Activated gamma-delta T cell (primary cell): ENCODE measurements around the gene ROBO3.

Experiments
- DNase-seq: peaks from one replicate; lab custom pipeline; 2025; lab: John Stamatoyannopoulos, UW

ROBO3 gene

DNA sequence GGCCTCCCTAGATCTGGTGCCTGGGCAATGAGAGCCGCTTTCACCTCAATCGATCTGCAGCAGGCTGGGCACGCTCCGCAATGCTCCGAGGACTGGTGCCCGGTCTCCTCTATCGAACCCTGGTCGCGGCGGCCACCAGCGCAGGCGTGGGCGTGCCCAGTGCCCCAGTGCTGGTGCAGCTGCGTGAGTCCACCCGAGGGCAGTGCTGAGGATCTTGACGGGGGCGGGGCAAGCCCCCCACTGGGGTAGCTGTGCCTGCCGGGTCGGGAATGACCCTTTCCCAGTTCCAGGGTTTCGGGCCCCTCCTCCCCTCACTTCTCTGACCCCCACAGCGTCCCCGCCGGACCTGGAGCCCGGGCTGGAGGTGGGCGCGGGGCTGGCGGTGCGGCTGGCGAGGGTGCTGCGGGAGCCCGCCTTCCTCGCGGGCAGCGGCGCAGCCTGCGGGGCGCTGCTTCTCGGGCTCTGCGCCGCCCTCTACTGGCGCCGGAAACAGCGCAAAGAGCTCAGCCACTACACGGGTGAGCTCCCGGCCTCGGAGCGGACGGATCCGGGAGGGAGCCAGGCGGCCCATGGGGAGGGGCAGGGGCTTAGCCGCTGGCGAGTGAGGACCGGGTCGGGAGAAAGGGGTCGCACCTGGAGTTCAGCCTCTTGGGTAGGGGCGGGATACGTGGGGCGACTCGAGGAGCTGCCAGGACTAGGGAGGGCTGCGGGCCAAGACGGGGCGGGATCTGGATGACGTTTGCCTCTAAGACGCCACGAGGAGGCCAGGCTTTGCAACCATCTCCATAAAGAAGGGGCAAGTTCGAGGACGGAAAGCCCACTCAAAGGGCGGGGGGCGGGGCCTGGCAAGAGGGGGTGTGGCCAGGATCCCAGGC, 10.9 kb downstream of the ROBO3 start:
- DNase-seq = peak; percentile 53

DNA sequence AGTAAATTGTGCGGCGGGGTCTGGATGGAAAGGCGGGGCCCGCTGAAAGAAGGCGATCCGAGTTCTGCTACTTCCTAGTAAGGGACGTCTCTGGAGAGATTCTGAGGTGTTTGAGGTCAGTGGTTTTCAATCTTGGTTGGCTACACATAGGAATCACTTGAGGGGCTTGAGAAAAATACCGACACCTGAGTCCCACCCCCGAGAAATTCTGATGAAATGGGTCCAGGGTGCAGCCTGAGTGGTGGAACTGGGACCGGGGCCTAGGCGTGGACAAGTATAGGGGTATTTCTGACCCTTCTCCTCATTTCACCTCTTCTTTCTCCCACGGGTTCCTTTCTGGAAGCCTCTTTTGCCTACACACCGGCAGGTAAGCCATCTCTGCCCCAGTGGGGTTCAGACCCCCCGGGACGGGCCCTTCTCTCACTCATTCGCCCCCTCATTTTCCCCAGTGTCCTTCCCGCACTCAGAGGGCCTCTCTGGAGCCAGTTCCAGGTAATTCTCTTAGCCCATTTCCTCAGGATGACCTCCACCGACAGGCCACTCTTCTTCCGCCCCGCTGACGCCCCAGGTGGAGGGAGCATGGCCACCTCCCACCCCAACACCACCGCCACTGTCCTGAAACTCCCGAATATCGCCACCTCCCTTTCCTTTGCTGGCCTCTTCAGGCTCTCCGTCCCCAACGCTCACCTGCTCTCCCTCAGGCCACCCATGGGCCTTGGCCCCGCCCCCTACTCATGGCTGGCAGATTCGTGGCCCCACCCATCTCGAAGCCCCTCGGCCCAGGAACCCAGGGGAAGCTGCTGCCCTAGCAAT, 11.8 kb downstream of the ROBO3 start:
- DNase-seq = no peak

DNA sequence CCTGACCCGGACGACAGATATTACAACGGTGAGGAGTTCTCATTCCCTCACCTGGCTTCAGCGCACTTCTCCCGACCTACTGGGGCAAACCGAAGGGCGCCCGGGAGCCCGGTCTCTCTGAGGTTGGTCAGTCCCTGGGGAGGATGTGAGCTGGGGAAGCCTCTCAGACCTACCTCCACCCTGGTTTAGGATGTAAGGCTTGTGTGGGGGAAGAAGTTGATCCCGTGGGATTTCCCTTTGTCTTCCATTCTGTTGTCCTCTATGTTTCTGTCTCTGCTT, 12.3 kb downstream of the ROBO3 start:
- no peak for DNase-seq

DNA sequence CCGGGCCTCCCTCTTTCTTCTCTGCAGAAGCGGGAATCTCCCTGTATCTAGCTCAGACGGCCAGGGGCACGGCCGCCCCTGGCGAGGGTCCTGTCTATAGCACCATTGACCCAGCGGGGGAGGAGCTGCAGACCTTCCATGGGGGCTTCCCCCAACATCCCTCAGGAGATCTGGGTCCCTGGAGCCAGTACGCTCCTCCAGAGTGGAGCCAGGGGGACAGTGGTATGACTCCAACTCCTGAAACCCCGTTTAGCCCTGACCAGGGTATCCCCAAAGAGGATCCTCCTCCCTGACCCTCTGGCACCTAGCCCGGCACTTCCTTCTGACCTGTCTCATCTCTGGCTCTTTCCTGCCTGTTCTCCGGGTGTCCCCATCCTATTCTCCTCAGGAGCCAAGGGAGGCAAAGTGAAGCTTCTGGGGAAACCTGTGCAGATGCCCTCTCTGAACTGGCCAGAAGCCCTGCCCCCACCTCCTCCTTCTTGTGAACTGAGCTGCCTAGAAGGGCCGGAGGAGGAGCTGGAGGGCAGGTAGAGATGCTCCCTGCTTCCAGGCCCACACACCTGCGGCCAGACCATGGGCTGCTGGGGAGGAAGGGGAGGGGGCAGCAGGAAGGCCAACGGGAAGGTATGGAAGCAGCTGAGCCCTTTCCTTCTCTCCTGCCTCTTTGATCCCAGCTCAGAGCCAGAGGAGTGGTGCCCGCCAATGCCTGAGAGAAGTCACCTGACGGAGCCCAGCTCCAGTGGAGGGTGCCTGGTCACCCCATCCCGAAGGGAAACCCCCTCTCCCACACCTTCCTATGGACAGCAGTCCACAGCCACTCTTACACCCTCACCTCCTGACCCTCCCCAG, 12.9 kb downstream of the ROBO3 start:
- no peak for DNase-seq

DNA sequence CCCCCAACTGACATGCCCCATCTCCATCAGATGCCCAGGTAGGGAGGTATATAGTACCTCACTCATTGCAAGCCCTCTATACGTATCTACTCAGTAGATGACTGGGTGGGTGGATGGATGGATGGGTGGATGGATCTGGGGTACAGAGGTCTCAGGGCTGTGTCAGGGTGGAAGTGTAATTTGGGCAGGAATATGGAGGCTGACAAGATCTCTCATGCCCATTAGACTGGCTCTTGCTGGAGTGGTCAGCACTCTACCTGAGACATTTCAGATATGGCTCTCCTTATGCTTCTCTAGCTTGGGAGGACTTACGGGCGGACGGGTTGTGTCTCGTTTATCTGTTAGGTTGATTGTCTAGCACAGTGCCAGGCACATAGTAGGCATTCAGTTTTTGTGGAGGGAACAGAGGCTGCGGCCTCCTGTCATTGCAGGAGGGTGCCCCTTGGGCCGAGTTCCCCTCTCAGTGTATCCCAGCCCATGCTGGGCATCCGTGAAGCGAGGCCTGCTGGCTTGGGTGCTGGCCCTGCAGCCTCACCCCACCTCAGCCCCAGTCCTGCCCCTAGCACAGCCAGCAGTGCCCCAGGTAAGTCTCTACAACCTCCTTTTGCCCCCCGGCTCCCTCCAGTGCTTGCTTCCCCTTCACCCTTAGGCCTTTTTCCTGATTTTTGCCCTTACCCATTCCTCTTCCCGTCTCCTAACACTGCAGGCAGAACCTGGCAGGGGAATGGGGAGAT, 13.7 kb downstream of the ROBO3 start:
- DNase-seq = no peak

DNA sequence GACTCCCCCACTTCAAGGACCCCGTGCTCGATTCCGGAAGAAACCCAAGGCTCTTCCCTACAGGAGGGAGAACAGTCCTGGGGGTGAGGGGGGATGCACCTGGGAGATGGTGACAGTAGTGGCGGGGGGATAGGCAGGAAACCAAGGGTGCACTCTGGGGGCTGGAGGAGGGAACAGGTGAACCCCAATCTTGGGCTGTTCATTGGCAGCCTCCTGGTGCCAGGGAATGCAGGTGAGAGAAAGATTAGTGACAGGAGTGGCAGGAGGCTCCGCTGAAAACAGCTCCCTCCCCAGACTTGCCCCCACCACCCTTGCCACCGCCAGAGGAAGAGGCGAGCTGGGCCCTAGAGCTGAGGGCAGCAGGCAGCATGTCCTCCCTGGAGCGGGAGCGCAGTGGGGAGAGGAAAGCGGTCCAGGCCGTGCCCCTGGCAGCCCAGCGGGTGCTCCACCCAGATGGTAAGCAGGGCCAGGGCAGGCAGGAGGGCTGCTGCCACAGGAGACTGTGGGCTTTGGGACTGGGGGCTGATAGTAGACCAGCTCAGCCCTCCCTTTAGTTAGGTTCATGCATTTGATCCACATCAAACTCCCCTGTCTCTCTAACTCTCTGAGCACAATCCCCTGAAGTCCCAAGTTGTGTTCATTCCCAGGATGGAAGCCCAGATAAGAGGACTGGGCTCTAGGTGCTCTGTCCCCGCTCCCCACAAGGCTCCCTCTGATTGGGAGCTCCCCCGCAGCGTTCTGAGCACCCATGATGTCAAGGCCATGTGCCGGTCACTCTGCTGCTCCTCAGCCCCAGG, 14.5 kb downstream of the ROBO3 start:
- DNase-seq = no peak

DNA sequence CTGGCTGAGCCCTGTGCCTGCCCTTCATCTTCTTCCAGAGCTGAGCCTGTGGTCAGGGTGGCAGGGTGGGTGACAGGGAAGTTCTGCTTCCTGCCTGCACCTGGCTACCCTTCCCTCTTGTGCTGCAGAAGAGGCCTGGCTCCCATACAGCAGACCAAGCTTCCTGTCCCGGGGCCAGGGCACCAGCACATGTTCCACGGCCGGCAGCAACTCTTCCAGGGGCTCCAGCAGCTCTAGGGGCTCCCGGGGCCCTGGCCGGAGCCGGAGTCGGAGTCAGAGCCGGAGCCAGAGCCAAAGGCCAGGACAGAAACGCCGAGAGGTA, 15.0 kb downstream of the ROBO3 start:
- DNase-seq = no peak

DNA sequence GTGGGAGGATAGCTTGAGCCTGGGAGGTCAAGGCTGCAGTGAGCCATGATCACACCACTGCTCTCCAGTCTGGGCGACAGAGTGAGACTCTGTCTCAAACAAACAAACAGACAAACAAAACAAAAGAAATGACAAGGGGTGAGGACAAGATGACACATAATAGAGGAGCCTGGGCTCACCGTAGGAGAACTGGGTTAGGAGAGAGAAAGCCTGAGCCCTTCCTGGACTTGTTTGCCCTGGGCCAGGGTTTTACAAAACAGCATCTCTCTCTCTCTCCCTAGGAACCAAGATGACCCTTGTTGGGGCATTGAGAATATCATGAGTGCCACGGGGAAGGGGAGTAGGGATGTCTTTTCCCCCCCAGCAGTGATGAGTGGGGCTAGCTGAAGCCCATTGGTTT, 15.7 kb downstream of the ROBO3 start:
- no peak for DNase-seq

DNA sequence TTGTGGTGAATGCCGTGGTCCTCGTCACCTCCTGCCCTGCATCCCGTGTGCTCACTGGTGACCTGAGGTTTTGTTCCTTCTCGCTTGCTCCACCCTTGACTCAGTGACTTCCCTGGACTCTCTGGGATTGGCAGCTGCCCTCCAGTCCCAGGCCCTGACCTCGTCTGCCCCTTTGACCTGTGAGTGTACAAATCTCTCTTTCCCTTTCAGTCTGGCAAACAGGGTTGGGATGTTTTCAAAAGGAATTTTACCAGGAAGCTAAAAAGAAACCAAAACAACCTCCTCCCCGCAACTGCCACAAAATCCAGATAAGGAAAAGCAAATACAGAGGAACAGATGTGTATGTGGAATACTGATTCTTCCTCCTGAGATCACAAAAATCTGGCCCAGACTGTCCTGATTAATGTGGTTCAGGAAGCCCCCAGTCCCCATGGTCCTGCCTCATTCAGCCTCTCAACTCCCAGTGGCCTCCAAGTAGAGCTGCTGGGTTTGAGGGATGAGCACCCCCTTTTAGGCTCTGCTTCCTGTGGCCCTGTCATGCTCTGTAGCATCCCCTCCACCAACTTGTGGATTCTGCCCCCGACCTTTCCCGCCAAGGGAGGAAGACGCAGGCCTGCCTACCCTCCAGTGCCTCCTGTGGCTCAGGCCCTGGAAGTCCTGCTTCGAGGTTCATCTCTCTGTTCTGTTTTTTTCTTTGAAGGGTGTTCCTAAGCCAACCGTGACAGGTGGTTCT, 17.3 kb downstream of the ROBO3 start:
- DNase-seq = no peak

DNA sequence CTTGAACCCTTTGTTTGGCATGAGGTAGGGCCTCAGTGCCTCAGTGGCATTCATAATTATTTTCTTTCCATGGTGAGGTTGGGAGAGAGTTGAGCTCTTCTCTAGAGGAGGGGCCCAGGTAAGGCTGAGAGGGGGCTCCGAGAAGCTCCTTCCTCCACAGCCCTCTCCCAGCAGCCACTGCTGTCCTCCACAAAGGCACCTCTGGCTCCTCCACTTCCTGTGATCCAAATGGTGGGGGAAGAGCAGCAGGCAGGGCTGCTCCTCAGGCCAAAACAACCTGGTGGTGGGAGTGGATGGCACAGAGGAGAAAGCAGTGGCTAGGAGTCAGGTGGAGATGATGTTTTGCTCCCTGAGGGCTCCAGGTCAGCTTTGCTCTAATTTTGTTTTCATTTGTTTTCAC, 19.1 kb downstream of the ROBO3 start:
- DNase-seq = no peak

DNA sequence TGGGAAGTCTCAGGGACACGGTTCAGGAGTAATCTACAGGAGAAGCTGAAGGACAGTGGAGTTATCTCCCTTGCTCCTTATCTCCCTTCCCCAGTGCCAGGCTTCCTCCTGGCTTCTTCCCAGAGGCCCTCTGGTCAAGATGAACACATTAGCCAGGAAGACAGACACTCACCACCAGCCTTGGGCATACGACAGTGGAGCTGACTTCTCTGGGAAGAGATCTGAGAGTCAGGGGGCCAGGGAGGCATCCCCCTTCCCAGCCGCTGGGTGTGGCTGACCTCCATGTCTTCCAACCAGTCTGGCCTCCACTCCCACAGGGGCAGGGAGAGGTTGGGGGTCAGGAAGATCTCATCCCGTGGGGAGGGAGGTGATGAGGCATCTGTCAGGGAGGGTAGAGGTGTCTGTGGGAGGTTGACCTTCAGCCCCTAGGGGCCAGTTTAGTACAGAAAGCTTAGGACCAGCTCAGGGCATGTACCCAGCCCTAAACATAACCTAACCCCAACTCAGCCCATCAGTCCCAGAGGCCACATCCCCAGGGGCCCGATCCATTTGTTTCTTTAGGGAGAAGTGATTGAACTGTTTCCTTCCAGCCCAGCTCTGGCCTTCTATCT, 19.7 kb downstream of the ROBO3 start:
- DNase-seq = no peak

DNA sequence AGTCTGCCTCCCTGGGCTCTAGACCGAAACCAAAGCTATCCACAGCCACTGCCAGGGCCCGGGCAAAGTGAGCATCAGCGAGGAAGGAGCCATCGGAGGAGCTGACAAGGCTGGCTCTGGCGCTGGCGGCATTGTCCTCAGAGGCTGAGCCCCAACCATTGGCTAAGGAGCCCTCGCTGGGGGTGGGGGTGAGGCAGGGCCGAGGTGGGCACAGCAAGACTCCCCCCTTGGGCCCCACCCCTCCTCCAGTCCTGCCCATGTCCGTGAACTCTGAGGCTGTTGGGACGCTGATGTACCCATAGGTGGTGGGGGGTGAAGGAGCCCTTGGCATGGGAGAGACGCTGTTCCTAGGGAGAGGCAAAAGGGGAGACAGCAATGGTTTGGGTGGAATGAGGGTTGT, 21.2 kb downstream of the ROBO3 start:
- DNase-seq = no peak

DNA sequence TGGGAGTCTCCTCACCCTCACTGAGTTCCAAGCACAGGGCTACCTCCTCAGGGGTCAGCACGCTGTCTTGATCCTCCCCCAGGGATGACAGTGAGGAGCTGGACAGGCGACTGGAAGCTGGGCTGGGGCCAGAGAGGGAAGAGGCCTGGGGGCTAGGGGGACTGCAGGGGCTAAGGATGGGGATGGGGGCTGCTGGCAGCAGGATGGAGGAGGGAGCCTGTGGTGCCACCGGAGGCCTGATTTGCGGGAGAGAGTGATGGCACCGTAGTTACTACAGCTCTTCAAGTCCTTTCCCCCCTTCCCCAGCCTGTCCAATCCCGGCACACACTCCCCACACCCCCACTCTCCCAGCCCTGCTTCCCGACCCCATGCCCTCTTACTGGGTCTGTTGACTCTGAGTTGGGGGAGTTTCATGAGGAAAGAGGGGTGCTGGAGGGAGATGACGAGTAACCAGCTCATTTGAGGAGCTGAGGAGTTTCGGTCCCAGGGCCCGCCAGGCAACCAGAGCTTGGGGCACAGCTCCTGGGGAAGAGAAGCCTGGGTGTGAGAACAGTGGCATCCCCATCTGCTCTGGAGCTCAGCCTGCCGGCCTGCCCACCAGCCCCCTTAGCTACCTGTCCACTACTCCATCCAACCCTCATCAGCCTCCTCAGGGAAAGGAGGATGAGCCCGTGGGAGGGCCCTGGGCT, 21.9 kb downstream of the ROBO3 start:
- DNase-seq = no peak

DNA sequence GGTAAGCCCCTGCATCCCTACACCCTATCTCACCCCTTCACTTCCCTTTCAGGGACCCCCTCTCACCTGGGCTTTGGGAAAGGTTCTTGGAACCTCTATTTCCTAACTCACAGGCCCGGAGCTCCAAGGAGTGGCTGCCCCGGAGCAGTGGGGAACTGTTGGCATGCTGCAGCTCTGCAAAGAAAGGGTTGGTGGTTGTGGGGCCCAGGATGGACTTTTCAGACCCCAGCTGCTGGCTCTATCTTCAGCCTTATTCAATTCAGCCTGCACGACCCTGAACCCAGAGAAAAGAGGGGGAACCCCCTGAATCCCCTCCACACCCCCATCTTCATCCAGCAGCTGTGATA, 22.4 kb downstream of the ROBO3 start:
- DNase-seq = no peak

DNA sequence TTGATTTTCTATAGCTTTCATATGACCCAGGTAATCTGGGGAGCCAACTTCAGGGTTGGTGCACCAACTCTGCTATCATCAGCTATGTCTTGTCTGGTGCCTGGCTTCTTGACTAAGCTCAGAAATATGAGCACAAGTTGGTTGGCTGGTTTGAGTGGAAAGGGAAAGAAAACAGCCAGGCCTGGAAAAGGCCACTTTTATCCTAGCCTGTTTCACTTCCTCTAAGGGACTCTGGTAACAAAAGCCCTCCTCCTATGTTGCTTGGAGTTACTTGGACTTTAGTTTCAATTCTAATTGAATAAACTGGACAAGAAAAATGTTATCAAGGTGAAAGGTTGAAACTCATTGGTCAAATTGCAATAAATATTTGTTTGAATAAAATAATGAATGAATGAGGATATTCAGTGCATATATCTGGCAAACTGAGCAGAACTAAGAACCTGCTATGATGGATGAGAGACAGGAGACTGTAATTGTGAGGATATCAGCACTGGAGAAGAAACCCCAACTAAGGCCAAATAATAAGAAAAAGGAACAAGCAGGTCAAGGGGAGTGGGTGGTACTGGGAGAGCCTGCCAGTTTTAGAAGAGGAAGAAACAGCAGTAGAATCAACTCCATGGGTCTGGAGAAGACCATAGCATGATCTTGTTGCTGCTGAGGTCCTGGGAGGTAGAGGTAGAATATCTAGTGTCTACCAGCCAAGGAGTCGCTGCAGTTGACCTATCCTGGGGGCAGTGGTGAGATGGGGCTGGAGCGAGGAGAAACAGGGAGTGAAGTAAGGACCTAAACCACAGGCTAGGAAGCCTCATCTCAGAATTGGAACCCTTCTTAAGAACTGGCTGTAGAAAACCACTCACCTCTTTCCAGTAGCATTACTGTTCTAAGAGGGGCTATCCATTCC, 24.2 kb downstream of the ROBO3 start:
- no peak for DNase-seq

DNA sequence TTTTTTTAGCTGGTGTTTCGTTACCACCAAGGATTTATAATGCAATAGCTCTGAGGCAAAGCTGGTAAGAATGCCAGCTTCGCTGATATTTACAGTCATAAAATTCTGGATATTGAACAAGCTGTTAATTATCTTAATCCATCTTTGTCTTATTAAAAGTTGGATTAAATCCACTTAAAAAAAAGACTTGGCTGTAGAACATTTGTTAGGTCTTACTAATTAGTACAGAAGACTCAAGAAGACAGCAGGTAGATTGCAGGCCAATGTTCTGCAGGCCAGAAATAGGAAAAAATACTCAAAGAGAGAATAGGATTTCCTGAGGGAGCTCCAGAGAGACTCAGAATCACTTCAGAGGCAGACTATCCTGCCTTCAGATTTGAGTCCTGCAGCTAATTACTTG, 24.9 kb downstream of the ROBO3 start:
- DNase-seq = no peak

DNA sequence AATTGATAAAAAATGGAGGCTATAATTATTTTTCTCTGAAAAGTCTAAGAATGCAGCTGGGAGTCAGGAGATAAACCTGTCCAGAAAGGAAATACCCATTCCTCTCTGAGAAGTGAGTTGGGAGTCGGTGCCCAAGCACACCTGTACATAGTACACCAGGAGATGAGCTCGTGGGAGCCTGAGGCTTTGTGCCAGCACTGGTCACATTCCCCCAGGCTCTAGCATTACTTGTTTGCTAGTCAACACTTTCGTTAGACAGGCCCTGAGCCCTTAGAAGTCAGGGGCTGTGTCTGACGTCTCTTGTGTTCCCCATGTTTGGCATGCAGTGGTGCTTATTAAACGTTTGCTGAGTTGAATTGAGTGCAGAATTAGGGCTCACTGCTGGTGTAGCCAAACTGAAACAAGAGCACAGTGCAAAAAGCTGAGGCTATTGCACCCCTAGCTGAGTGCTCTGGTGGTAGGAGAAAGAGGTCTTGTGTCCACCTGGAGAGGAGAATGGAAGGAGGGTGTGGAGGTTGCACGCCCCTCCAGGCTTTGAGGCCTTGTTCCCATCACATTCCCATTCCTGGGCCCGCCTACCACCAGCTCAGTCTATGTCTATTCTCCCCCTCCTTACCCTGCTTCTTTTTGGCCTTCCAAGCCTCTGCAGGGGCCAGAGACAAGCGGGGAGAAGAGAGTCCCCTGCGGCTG, 25.6 kb downstream of the ROBO3 start:
- DNase-seq = no peak

DNA sequence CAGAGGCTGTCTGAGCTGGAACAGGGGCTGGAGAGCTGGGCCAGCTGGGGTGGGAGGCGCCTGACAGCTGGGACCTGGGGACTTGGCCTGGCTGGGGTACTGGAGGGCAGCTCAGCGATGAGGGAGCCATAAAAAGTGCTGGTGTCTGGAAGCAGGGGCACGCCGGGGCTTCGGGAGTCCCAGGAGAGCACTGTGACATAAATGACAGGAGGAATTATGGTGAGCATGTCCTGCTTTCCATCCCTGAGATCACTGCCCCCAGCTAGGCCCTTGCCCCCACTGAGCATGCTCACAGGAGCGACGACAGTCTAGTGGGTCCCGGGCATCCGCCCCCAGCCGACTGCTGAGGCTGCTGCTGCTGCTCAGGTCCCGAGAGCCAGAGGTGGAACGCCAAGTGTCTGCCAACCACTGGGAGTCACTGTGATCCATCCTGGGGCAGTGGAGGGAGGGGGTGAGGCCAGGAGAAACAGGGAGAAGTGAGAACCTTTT, 26.2 kb downstream of the ROBO3 start:
- DNase-seq = no peak
